Stomach (tissue), 4 donors: Measurements from ENCODE around the gene SLC24A3.

Experiments used
- EP300 ChIP-seq: sonication (generic); formaldehyde crosslinking; IDR thresholded peaks from one replicate; pipeline ENCODE4 v1.6.1; 2017; ENCODE audit warnings: antibody characterized with exemption
- POLR2A ChIP-seq, 4 donors: fragments of 450-650 bp; IDR thresholded peaks; one replicate each; pipeline ENCODE4 v1.6.1; 2016; ENCODE audit warnings: antibody characterized with exemption in 4 of 4, control low read depth in 2 of 4, mild to moderate bottlenecking in 1 of 4, moderate library complexity in 1 of 4
- POLR2AphosphoS5 ChIP-seq, 3 donors: sonication (generic); formaldehyde crosslinking; IDR thresholded peaks; one replicate each; pipeline ENCODE4 v1.6.1; 2016; ENCODE audit warnings: antibody characterized with exemption in 3 of 3
- TF ChIP-seq, protein P1 (sequence below), 7 experiments: fragments of 450-650 bp in 4 of 7; fragments of 200-600 bp in 3 of 7; sonication (generic) in 3 of 7; IDR thresholded peaks; one replicate each; pipeline ENCODE4 v1.5.1; 2016 to 2019; ENCODE audit warnings: antibody characterized with exemption in 7 of 7, control low read depth in 2 of 7, mild to moderate bottlenecking in 1 of 7

- TF ChIP-seq, protein P1, sequence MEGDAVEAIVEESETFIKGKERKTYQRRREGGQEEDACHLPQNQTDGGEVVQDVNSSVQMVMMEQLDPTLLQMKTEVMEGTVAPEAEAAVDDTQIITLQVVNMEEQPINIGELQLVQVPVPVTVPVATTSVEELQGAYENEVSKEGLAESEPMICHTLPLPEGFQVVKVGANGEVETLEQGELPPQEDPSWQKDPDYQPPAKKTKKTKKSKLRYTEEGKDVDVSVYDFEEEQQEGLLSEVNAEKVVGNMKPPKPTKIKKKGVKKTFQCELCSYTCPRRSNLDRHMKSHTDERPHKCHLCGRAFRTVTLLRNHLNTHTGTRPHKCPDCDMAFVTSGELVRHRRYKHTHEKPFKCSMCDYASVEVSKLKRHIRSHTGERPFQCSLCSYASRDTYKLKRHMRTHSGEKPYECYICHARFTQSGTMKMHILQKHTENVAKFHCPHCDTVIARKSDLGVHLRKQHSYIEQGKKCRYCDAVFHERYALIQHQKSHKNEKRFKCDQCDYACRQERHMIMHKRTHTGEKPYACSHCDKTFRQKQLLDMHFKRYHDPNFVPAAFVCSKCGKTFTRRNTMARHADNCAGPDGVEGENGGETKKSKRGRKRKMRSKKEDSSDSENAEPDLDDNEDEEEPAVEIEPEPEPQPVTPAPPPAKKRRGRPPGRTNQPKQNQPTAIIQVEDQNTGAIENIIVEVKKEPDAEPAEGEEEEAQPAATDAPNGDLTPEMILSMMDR (IDR thresholded peaks at IDR 0.05) = no peak
- TF ChIP-seq POLR2A (IDR thresholded peaks at IDR 0.05) = no peak
- TF ChIP-seq POLR2AphosphoS5 (IDR thresholded peaks at IDR 0.05) = no peak
- TF ChIP-seq EP300 = no peak
Observed at GRCh38 chr20:19300395-19300794, 88.0 kb downstream of the SLC24A3 start.
